ENCODE measurements around the gene SLPI. TPM values are rescaled to one million over a fixed set of nuclear protein-coding genes. Genes with fewer than 3 reads are reported as not detected.

The SLPI gene
- total and polyA plus RNA-seq, 2 of the 13 experiments (the other 11 are each of a cell fraction or from before 2014, with no cell fraction given): 0.13 TPM; not detected in 1

DNA sequence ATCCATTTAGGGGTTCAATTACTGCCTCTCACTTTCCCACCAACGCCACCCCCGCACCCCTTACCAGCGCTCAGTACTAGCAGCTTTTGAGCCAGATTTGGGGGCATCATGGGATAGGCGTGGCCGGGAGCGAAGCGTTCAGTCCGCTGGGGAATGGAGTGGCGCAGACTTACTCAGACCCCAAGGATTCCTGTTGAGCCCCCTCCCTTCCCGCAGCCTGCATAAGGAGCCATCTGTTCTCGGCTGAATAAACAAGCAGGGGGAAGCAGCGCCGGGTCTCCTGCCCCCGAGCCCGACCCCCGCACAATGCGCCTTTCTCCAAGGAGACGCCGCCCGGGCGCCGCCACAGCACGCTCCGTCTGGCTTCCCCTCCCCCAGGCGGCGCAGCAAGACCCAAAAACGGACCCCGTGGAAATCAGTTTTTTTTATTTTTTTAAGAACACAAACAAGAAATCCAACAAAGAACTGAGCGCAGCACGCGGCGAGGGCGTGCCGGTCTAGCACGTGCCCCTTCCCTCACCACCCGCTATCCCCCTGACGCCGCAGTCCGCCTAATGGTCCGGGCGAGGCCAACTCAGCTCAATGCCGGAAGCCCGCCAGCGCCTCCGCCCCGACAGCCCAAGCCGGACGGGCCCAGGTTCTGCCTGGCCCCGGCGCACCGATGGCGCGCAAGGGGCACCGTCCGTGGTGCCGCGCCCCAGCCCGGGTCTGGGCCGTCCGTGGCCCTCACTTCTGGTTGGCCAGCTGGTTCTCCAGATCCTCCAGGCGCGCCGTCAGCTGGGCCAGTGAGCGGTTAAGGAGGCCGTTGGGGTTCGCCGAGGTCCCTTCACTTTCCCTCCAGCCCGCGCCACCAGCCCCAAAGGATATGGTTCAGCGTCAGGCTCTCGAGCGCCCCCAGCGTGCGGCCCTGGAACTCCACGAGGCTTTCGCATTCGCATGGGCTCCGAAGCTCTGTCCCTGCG is 39.0 kb upstream of the SLPI start (continued):
- no peak for TF ChIP-seq ZNF619 (CRISPR knock-in tag; IDR thresholded peaks at IDR 0.05)
- TF ChIP-seq MTA1 (CRISPR knock-in tag; IDR thresholded peaks at IDR 0.05; ENCODE audit: borderline replicate concordance): 0 out of 2 replicates have a peak, but pooled peaks have one; percentile 14
- TF ChIP-seq ZFX (CRISPR knock-in tag; IDR thresholded peaks at IDR 0.05; ENCODE audit: low read depth): peak; percentile 54
- TF ChIP-seq FOXO1 (CRISPR knock-in tag; IDR thresholded peaks at IDR 0.05): no peak

DNA sequence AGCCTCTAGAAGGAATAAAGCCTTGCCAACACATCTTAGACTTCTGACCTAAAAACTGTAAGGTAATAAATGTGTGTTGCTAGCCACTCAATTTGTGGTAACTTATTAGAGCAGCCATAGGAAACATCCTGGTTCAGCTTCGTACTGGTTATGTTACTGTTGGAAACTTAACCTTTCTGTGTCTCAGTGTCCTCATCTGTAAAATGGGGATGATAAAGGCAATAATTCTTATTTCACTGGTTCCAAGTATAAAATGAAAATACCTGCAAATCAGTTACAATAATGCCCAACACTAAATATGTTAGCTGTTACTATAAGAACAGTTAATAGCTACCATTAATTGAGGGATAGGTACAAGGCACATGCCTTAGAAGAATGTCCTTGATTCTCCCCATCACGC is 38.0 kb upstream of the SLPI start:
- H4K20me1 ChIP-seq (ENCODE audit: insufficient read depth, low read length): no peaks in the 10 kb centered on the region
- ATAC-seq (no peak), DNase-seq (ENCODE audit: low spot score) (no peak), FAIRE-seq (no peak)
- H3K27ac ChIP-seq (ENCODE audit: extremely low read length, insufficient read depth, low read length): no peak overlapping the region
- CTCF ChIA-PET (ENCODE audit: low intra/inter-chr PET ratio, low total read pairs): no interaction called here
- 17% methylated on average over 2 of the region's 2 CpGs for WGBS (ENCODE audit: low lambda C conversion rate)
- H3K9ac ChIP-seq (ENCODE audit: insufficient read depth, low read depth, low read length): no peak overlapping the region
- H3K79me2 ChIP-seq (ENCODE audit: insufficient read depth, low read length): no peaks in the 10 kb centered on the region
- no peak overlapping the region for H2AFZ ChIP-seq (ENCODE audit: low read length)
- POLR2A ChIA-PET: no interaction called here
- BruUV-seq (replicated peaks): no TSS peak
- H3K4me1 ChIP-seq (ENCODE audit: insufficient read depth, low read length): peaks cover 16% of the 10 kb centered on the region; the same call in 1 of the 2 replicates
- in situ Hi-C loops (cut with HindIII; ENCODE audit: extremely low pct_ligation_motif_present, low pct_unique_long_range_greater_than_20kb) (loop anchor here (10.0 kb wide), 1 partner anchor 278 kb away; no protein-coding TSS in a partner anchor), intact Hi-C loops (cut with micrococcal nuclease; ENCODE audit: unreplicated experiment) (loop anchor here (5.0 kb wide), 1 partner anchor 155 kb away; no protein-coding TSS in a partner anchor)
- peaks cover 4 to 65% of the 10 kb centered on the region in 2 experiments; a peak in 4 of 5 replicates for H3K27me3 ChIP-seq (ENCODE audit: control insufficient read depth in 1 of 2, insufficient read depth in 2 of 2, low read length in 2 of 2)
- H3K9me3 ChIP-seq (ENCODE audit: low read length): no peaks in the 10 kb centered on the region
- no peak overlapping the region for H3K4me3 ChIP-seq (replicated peaks in 1 of 3; ENCODE audit: insufficient read depth in 1 of 3, low read depth in 2 of 3, low read length in 3 of 3)
- H3K4me2 ChIP-seq (ENCODE audit: low read depth, low read length): no peak overlapping the region
- no peak for TF ChIP-seq MED1 (CRISPR knock-in tag; IDR thresholded peaks at IDR 0.05)
- TF ChIP-seq ZNF629 (CRISPR knock-in tag; conservative IDR thresholded peaks at IDR 0.05): peak; percentile 84
- no peaks in the 10 kb centered on the region for H3K36me3 ChIP-seq (replicated peaks in 1 of 2; ENCODE audit: control insufficient read depth in 1 of 2, insufficient read depth in 2 of 2, low read length in 2 of 2)
